NCI-H1092 treated with DMSO at 0.1 percent for 48 hours (cell line): ENCODE measurements around the gene PSMB9.
"Not testable (repeated sequence)": the region's sequence is repeated elsewhere in the genome, so short reads cannot be mapped to it uniquely, and the experiment has no call there.

Experiments
- DNase-seq: peaks from one replicate; lab custom pipeline; 2025; lab: John Stamatoyannopoulos, UW

PSMB9 gene

GRCh38 chr6:32862725-32863124 lies 8.7 kb downstream of the PSMB9 start:
- DNase-seq: no peak

- DNase-seq: no peak
These were observed 11.9 kb downstream of the PSMB9 start for GRCh38 chr6:32865724-32866443.

- DNase-seq: no peak
These were observed 13.1 kb downstream of the PSMB9 start for GRCh38 chr6:32867022-32867477.

- no peak for DNase-seq
These were observed 13.7 kb downstream of the PSMB9 start for GRCh38 chr6:32867554-32868256.

- peak; percentile 40 for DNase-seq
These were observed 14.3 kb downstream of the PSMB9 start for GRCh38 chr6:32868257-32868788.

GRCh38 chr6:32873947-32874346 lies 20.0 kb downstream of the PSMB9 start:
- DNase-seq: not testable (repeated sequence)

GRCh38 chr6:32876603-32877002 lies 22.6 kb downstream of the PSMB9 start:
- no peak for DNase-seq

GRCh38 chr6:32879691-32880090 lies 25.7 kb downstream of the PSMB9 start:
- no peak for DNase-seq

GRCh38 chr6:32880962-32881361 lies 27.0 kb downstream of the PSMB9 start:
- DNase-seq: not testable (repeated sequence)

- DNase-seq: no peak
These were observed 28.9 kb downstream of the PSMB9 start for GRCh38 chr6:32882879-32883250.

GRCh38 chr6:32883789-32884188 lies 29.8 kb downstream of the PSMB9 start:
- no peak for DNase-seq

- peak; percentile 27 for DNase-seq
These were observed 31.8 kb downstream of the PSMB9 start for GRCh38 chr6:32885698-32886286.

- no peak for DNase-seq
These were observed 32.8 kb downstream of the PSMB9 start for GRCh38 chr6:32886681-32887383.

GRCh38 chr6:32887616-32888015 lies 33.6 kb downstream of the PSMB9 start:
- DNase-seq: no peak

GRCh38 chr6:32888576-32888975 lies 34.6 kb downstream of the PSMB9 start:
- DNase-seq: no peak

GRCh38 chr6:32889533-32889932 lies 35.5 kb downstream of the PSMB9 start:
- no peak for DNase-seq

GRCh38 chr6:32890831-32891230 lies 36.8 kb downstream of the PSMB9 start:
- DNase-seq: no peak

GRCh38 chr6:32894085-32895005 lies 40.4 kb downstream of the PSMB9 start:
- peak; percentile 89 for DNase-seq

GRCh38 chr6:32895006-32895345 lies 41.0 kb downstream of the PSMB9 start:
- DNase-seq: no peak

GRCh38 chr6:32903952-32904351 lies 50.0 kb downstream of the PSMB9 start:
- no peak for DNase-seq

GRCh38 chr6:32905078-32905477 lies 51.1 kb downstream of the PSMB9 start:
- no peak for DNase-seq
